Measurements from ENCODE around the gene RPRD2.

DNA sequence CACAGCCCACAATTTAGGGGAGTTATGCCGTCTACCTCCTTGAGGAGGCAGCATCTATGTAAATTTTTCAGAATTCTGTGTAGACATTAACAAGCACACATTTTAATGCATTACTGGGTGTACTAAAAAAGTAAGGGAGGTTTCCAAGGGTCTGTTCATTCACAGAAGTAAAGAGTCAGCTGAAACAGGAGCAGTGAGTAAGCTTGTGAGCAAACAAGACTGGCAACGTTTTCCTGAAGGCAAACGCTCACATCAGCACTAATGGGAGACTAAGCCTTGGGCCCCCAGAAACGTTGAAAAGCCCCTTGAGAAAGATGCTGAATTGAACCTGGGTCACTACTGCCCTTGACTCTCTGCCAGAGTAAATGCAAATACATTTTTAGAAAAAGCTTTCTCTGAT, 25.7 kb downstream of the RPRD2 start:
- TF ChIP-seq, protein P1, sequence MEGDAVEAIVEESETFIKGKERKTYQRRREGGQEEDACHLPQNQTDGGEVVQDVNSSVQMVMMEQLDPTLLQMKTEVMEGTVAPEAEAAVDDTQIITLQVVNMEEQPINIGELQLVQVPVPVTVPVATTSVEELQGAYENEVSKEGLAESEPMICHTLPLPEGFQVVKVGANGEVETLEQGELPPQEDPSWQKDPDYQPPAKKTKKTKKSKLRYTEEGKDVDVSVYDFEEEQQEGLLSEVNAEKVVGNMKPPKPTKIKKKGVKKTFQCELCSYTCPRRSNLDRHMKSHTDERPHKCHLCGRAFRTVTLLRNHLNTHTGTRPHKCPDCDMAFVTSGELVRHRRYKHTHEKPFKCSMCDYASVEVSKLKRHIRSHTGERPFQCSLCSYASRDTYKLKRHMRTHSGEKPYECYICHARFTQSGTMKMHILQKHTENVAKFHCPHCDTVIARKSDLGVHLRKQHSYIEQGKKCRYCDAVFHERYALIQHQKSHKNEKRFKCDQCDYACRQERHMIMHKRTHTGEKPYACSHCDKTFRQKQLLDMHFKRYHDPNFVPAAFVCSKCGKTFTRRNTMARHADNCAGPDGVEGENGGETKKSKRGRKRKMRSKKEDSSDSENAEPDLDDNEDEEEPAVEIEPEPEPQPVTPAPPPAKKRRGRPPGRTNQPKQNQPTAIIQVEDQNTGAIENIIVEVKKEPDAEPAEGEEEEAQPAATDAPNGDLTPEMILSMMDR (conservative IDR thresholded peaks at IDR 0.05; ENCODE audit: low read depth in 2 of 2): no peak
- TF ChIP-seq CREB1 (CRISPR knock-in tag; IDR thresholded peaks at IDR 0.05; ENCODE audit: low read depth): no peak
- no peak for TF ChIP-seq POLR2AphosphoS5 (IDR thresholded peaks at IDR 0.05; ENCODE audit: low read depth)
- no peak for TF ChIP-seq JUNB (IDR thresholded peaks at IDR 0.05; ENCODE audit: unreplicated experiment)
- TF ChIP-seq EZH2 (IDR thresholded peaks at IDR 0.05; ENCODE audit: low read depth, unreplicated experiment): no peak
- no peak for TF ChIP-seq EZH2phosphoT487 (IDR thresholded peaks at IDR 0.05; ENCODE audit: unreplicated experiment)
- TF ChIP-seq, protein P2, sequence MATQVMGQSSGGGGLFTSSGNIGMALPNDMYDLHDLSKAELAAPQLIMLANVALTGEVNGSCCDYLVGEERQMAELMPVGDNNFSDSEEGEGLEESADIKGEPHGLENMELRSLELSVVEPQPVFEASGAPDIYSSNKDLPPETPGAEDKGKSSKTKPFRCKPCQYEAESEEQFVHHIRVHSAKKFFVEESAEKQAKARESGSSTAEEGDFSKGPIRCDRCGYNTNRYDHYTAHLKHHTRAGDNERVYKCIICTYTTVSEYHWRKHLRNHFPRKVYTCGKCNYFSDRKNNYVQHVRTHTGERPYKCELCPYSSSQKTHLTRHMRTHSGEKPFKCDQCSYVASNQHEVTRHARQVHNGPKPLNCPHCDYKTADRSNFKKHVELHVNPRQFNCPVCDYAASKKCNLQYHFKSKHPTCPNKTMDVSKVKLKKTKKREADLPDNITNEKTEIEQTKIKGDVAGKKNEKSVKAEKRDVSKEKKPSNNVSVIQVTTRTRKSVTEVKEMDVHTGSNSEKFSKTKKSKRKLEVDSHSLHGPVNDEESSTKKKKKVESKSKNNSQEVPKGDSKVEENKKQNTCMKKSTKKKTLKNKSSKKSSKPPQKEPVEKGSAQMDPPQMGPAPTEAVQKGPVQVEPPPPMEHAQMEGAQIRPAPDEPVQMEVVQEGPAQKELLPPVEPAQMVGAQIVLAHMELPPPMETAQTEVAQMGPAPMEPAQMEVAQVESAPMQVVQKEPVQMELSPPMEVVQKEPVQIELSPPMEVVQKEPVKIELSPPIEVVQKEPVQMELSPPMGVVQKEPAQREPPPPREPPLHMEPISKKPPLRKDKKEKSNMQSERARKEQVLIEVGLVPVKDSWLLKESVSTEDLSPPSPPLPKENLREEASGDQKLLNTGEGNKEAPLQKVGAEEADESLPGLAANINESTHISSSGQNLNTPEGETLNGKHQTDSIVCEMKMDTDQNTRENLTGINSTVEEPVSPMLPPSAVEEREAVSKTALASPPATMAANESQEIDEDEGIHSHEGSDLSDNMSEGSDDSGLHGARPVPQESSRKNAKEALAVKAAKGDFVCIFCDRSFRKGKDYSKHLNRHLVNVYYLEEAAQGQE (IDR thresholded peaks at IDR 0.05; ENCODE audit: unreplicated experiment): no peak
- TF ChIP-seq, protein P3, sequence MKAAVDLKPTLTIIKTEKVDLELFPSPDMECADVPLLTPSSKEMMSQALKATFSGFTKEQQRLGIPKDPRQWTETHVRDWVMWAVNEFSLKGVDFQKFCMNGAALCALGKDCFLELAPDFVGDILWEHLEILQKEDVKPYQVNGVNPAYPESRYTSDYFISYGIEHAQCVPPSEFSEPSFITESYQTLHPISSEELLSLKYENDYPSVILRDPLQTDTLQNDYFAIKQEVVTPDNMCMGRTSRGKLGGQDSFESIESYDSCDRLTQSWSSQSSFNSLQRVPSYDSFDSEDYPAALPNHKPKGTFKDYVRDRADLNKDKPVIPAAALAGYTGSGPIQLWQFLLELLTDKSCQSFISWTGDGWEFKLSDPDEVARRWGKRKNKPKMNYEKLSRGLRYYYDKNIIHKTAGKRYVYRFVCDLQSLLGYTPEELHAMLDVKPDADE (IDR thresholded peaks at IDR 0.05): no peak
- no peak for TF ChIP-seq NANOG (IDR thresholded peaks at IDR 0.05; ENCODE audit: borderline replicate concordance)
- no peak for TF ChIP-seq STAT1 (IDR thresholded peaks at IDR 0.05; ENCODE audit: unreplicated experiment)
